Measurements from ENCODE around the gene CLDN15. TPM values are rescaled to one million over a fixed set of nuclear protein-coding genes. Genes with fewer than 3 reads are reported as not detected.

Gene CLDN15
- total RNA-seq, 1 experiment from 2014 or later: 14.7 TPM

GRCh38 chr7:101277155-101277554 lies 39.6 kb upstream of the CLDN15 start:
- Histone ChIP-seq H3K27ac (ENCODE audit: low read depth, low read length, poor library complexity, severe bottlenecking) (no peak overlapping the region), H3K27me3 (replicated peaks; ENCODE audit: insufficient read depth, low read depth, low read length, poor library complexity) (no peaks in the 10 kb centered on the region), H3K9me3 (ENCODE audit: low read depth, low read length, poor library complexity, severe bottlenecking) (no peaks in the 10 kb centered on the region), H3K36me3 (ENCODE audit: insufficient read depth, low read length, poor library complexity, severe bottlenecking) (no peaks in the 10 kb centered on the region), H3K4me3 (ENCODE audit: low read depth, low read length, poor library complexity, severe bottlenecking) (no peak overlapping the region), H3K4me1 (ENCODE audit: insufficient read depth, low read length, poor library complexity, severe bottlenecking) (no peaks in the 10 kb centered on the region)
- no peak for DNase-seq (ENCODE audit: low spot score)
- TF ChIP-seq EZH2 (IDR thresholded peaks at IDR 0.05; ENCODE audit: borderline replicate concordance, low read depth, low read length, poor library complexity, severe bottlenecking) (no peak), CTCF (conservative IDR thresholded peaks at IDR 0.05; ENCODE audit: low read depth, low read length) (no peak)
- intact Hi-C loops (cut with micrococcal nuclease; ENCODE audit: unreplicated experiment): no loop called here
- BruUV-seq (replicated peaks): no TSS peak
- POLR2A ChIA-PET (ENCODE audit: low non-redundant PET): no interaction called here
- CTCF ChIA-PET: no interaction called here

- DNase-seq (ENCODE audit: low spot score): no peak
- no TSS peak for BruUV-seq (replicated peaks)
- intact Hi-C loops (cut with micrococcal nuclease; ENCODE audit: unreplicated experiment): no loop called here
- Histone ChIP-seq H3K27me3 (replicated peaks; ENCODE audit: insufficient read depth, low read depth, low read length, poor library complexity) (no peaks in the 10 kb centered on the region), H3K4me1 (ENCODE audit: insufficient read depth, low read length, poor library complexity, severe bottlenecking) (no peaks in the 10 kb centered on the region), H3K4me3 (ENCODE audit: low read depth, low read length, poor library complexity, severe bottlenecking) (no peak overlapping the region), H3K36me3 (ENCODE audit: insufficient read depth, low read length, poor library complexity, severe bottlenecking) (no peaks in the 10 kb centered on the region), H3K9me3 (ENCODE audit: low read depth, low read length, poor library complexity, severe bottlenecking) (no peaks in the 10 kb centered on the region), H3K27ac (ENCODE audit: low read depth, low read length, poor library complexity, severe bottlenecking) (no peak overlapping the region)
- POLR2A ChIA-PET (ENCODE audit: low non-redundant PET): no interaction called here
- TF ChIP-seq EZH2 (IDR thresholded peaks at IDR 0.05; ENCODE audit: borderline replicate concordance, low read depth, low read length, poor library complexity, severe bottlenecking) (no peak), CTCF (conservative IDR thresholded peaks at IDR 0.05; ENCODE audit: low read depth, low read length) (no peak)
- CTCF ChIA-PET: interaction anchor here (0.7 to 1.3 kb wide), 2 partner anchors 10 to 149 kb away, joined by 3 to 5 read pairs; no protein-coding TSS in a partner anchor
Measured at GRCh38 chr7:101273206-101273605, 35.6 kb upstream of the CLDN15 start.

- no peak for TF ChIP-seq CTCF (conservative IDR thresholded peaks at IDR 0.05; ENCODE audit: low read depth, low read length)
- no peak for TF ChIP-seq EZH2 (IDR thresholded peaks at IDR 0.05; ENCODE audit: borderline replicate concordance, low read depth, low read length, poor library complexity, severe bottlenecking)
- Histone ChIP-seq H3K27ac (ENCODE audit: low read depth, low read length, poor library complexity, severe bottlenecking) (no peak overlapping the region), H3K27me3 (replicated peaks; ENCODE audit: insufficient read depth, low read depth, low read length, poor library complexity) (no peaks in the 10 kb centered on the region), H3K4me1 (ENCODE audit: insufficient read depth, low read length, poor library complexity, severe bottlenecking) (no peaks in the 10 kb centered on the region), H3K9me3 (ENCODE audit: low read depth, low read length, poor library complexity, severe bottlenecking) (no peaks in the 10 kb centered on the region), H3K4me3 (ENCODE audit: low read depth, low read length, poor library complexity, severe bottlenecking) (no peak overlapping the region), H3K36me3 (ENCODE audit: insufficient read depth, low read length, poor library complexity, severe bottlenecking) (no peaks in the 10 kb centered on the region)
- BruUV-seq (replicated peaks): no TSS peak
- intact Hi-C loops (cut with micrococcal nuclease; ENCODE audit: unreplicated experiment): no loop called here
- DNase-seq (ENCODE audit: low spot score): no peak
- POLR2A ChIA-PET (ENCODE audit: low non-redundant PET): no interaction called here
- CTCF ChIA-PET: interaction anchor here (0.9 kb wide), 1 partner anchor 52 kb away, joined by 5 read pairs; no protein-coding TSS in a partner anchor
Measured at GRCh38 chr7:101271021-101271420, 33.4 kb upstream of the CLDN15 start.

Measured in A673 (cell line).